DMS79 (cell line): Measurements from ENCODE around the gene ZNF613.
"Not testable (repeated sequence)": the region's sequence is repeated elsewhere in the genome, so short reads cannot be mapped to it uniquely, and the experiment has no call there.

ENCODE experiments used
- DNase-seq: peaks from one replicate; lab custom pipeline; 2025; lab: John Stamatoyannopoulos, UW

ZNF613 gene

GRCh38 chr19:51926784-51927741, at the start of gene ZNF613:
Gene ZNF613, plus strand, starts transcription at chr19:51927472. Its CDS starts 8,749 bp downstream, at chr19:51936221.
- DNase-seq, result peak; percentile 71

- DNase-seq, result no peak
Observed at GRCh38 chr19:51882518-51882917, 44.8 kb upstream of the ZNF613 start.

GRCh38 chr19:51884713-51885112, 42.6 kb upstream of the ZNF613 start:
- no peak for DNase-seq

- DNase-seq, result no peak
Observed at GRCh38 chr19:51887522-51888498, 39.5 kb upstream of the ZNF613 start, which contains the start of gene ZNF577. Gene ZNF577, minus strand, starts transcription at chr19:51887951. Its CDS starts 7,569 bp downstream, at chr19:51880382.

GRCh38 chr19:51889934-51890333, 37.3 kb upstream of the ZNF613 start:
- no peak for DNase-seq

- no peak for DNase-seq
Observed at GRCh38 chr19:51891193-51891747, 36.0 kb upstream of the ZNF613 start.

- no peak for DNase-seq
Observed at GRCh38 chr19:51901860-51902259, 25.4 kb upstream of the ZNF613 start.

GRCh38 chr19:51903192-51903591, 24.1 kb upstream of the ZNF613 start:
- no peak for DNase-seq

GRCh38 chr19:51904331-51905165, 22.7 kb upstream of the ZNF613 start, which contains the start of gene ZNF649:
Gene ZNF649, minus strand, starts transcription at chr19:51905017. Its CDS starts 4,910 bp downstream, at chr19:51900107.
- peak; percentile 27 for DNase-seq

GRCh38 chr19:51905206-51905605, 22.1 kb upstream of the ZNF613 start:
- no peak for DNase-seq

- DNase-seq, result not testable (repeated sequence)
Observed at GRCh38 chr19:51905639-51906038, 21.6 kb upstream of the ZNF613 start.

GRCh38 chr19:51906108-51906507, 21.2 kb upstream of the ZNF613 start:
- not testable (repeated sequence) for DNase-seq

- DNase-seq, result not testable (repeated sequence)
Observed at GRCh38 chr19:51907981-51908380, 19.3 kb upstream of the ZNF613 start.

- no peak for DNase-seq
Observed at GRCh38 chr19:51915324-51915867, 11.9 kb upstream of the ZNF613 start.

- DNase-seq, result no peak
Observed at GRCh38 chr19:51916167-51916566, 11.1 kb upstream of the ZNF613 start.

- no peak for DNase-seq
Observed at GRCh38 chr19:51919606-51920005, 7.7 kb upstream of the ZNF613 start.

GRCh38 chr19:51921949-51922348, 5.3 kb upstream of the ZNF613 start:
- DNase-seq, result no peak

- DNase-seq, result no peak
Observed at GRCh38 chr19:51926426-51926783, 867 bp upstream of the ZNF613 start.

GRCh38 chr19:51927859-51928258, 587 bp downstream of the ZNF613 start:
- DNase-seq, result no peak

- no peak for DNase-seq
Observed at GRCh38 chr19:51931921-51932320, 4.6 kb downstream of the ZNF613 start.

- no peak for DNase-seq
Observed at GRCh38 chr19:51938936-51939335, 11.7 kb downstream of the ZNF613 start.
